Measurements from ENCODE around the gene STAB1. TPM values are rescaled to one million over a fixed set of nuclear protein-coding genes. Genes with fewer than 3 reads are reported as not detected.
"Not testable (repeated sequence)": the region's sequence is repeated elsewhere in the genome, so short reads cannot be mapped to it uniquely, and the experiment has no call there.

The STAB1 gene
- total RNA-seq, 2 experiments from 2014 or later = not detected

DNA sequence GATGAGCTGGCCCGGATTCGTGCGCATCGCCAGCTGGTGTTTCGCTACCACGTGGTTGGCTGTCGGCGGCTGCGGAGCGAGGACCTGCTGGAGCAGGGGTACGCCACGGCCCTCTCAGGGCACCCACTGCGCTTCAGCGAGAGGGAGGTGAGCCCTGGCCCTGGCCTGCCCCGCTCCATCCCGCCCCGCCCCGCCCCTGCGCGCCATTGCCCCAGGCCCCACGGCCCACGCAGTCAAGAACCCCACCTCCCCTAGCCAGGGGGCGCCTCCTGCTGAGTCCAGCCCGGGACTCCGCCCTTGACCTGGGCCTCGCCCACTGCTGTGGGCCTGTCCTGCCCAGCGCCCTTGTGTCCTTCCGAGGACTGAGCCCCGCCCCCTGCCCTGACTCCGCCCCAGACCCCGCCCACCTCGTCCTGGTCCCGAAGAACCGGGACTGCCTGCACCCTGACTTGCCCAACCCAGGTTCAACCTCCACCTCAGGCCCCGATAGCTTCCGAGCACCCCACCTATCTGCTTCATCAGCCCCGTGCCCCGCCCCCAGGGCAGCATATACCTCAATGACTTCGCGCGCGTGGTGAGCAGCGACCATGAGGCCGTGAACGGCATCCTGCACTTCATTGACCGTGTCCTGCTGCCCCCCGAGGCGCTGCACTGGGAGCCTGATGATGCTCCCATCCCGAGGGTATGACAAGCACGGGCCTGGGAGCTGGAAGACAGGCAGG is 23.7 kb downstream of the STAB1 start:
- ChIA-PET CTCF (interaction anchor here (1.1 kb wide), 1 partner anchor 33 kb away, joined by 4 read pairs; no protein-coding TSS in a partner anchor), POLR2A (interaction anchor here (0.5 kb wide), 1 partner anchor 72 kb away, joined by 5 read pairs; no protein-coding TSS in a partner anchor)

DNA sequence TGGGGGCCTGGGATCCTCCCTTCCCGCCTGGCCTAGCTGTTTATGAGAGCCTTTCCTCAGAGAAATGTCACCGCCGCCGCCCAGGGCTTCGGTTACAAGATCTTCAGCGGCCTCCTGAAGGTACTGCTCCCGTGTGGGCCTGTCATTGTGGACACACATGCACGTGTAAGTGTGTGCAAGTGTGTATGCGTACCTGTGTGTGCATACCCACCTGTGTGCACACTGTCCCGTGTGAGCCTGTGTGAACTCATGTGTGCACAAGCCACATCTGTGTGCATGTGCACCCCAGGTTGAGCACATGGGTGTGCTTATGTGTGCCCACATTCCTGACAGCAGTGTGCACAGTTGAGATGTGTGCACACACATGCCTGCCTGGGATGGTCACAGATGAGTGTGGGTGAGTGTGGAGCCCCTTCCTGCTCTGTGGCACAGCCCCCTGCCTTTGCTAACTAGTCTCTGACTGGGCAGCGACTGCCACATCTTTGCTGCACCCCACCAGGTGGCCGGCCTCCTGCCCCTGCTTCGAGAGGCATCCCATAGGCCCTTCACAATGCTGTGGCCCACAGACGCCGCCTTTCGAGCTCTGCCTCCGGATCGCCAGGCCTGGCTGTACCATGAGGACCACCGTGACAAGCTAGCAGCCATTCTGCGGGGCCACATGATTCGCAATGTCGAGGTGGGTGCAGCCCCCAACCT is 24.5 kb downstream of the STAB1 start:
- ChIA-PET CTCF (no interaction called here), POLR2A (no interaction called here)

- ChIA-PET POLR2A (no interaction called here), CTCF (no interaction called here)
Observed at GRCh38 chr3:52520141-52520667, 25.1 kb downstream of the STAB1 start.

GRCh38 chr3:52520716-52521487 is 25.8 kb downstream of the STAB1 start:
- CTCF ChIA-PET = no interaction called here
- POLR2A ChIA-PET = no interaction called here

GRCh38 chr3:52521488-52521824 is 26.3 kb downstream of the STAB1 start:
- ChIA-PET POLR2A (no interaction called here), CTCF (no interaction called here)

DNA sequence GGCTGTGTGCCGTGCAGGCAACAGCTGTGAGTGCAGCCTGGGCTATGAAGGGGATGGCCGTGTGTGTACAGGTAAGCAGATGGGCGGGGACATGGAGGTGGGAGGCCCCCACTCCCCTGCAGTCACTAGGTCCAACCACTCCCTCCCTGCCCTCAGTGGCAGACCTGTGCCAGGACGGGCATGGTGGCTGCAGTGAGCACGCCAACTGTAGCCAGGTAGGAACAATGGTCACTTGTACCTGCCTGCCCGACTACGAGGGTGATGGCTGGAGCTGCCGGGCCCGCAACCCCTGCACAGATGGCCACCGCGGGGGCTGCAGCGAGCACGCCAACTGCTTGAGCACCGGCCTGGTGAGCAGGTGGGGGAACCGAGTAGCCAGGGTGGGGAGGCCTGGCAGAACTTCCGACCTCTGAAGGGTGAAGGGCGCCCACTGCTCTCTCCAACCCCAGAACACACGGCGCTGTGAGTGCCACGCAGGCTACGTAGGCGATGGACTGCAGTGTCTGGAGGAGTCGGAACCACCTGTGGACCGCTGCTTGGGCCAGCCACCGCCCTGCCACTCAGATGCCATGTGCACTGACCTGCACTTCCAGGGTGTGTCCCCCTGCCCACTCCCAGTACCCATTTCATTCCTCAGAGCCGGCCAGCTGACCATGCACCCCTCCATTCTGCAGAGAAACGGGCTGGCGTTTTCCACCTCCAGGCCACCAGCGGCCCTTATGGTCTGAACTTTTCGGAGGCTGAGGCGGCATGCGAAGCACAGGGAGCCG is 26.9 kb downstream of the STAB1 start:
- ChIA-PET CTCF (no interaction called here), POLR2A (no interaction called here)

DNA sequence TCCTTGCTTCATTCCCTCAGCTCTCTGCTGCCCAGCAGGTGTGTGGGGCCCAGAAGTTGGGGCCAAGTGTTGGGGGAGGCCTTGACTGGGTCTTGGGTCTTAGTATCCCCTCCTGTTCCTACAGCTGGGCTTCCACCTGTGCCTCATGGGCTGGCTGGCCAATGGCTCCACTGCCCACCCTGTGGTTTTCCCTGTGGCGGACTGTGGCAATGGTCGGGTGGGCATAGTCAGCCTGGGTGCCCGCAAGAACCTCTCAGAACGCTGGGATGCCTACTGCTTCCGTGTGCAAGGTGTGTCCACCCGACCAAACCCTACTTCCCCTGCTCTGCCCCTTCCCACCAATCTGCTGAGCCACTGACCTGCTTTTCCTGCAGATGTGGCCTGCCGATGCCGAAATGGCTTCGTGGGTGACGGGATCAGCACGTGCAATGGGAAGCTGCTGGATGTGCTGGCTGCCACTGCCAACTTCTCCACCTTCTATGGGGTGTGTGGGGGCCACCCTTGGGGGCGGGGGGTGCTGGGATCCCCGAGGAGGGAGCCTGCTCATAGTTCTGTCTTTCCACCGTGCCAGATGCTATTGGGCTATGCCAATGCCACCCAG is 27.6 kb downstream of the STAB1 start:
- ChIA-PET CTCF (no interaction called here), POLR2A (no interaction called here)

GRCh38 chr3:52523386-52524257 is 28.5 kb downstream of the STAB1 start:
- ChIA-PET POLR2A (no interaction called here), CTCF (no interaction called here)

- ChIA-PET CTCF (no interaction called here), POLR2A (no interaction called here)
Observed at GRCh38 chr3:52524258-52524751, 29.2 kb downstream of the STAB1 start.

- CTCF ChIA-PET = interaction anchor here (0.9 kb wide), 1 partner anchor 44 kb away, joined by 3 read pairs; no protein-coding TSS in a partner anchor
- POLR2A ChIA-PET = no interaction called here
Observed at GRCh38 chr3:52524752-52525679, 29.9 kb downstream of the STAB1 start.

- CTCF ChIA-PET = interaction anchor here (0.9 kb wide), 1 partner anchor 45 kb away, joined by 3 read pairs; no protein-coding TSS in a partner anchor
Observed at GRCh38 chr3:52525680-52526561, 30.8 kb downstream of the STAB1 start.

DNA sequence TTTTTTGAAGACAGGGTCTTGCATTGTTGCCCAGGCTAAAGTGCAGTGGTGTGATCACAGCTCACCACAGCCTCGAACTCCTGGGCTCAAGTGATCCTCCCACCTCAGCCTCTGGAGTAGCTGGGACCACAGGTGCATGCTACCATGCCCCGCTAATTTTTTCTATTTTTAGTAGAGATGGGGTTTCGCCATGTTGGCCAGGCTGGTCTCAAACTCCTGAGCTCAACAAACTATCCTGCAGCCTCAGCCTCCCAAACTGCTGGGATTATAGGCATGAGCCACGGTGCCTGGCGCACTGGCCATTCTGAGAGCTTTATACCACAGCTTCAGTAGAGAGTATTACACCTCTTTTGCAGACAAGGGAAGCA is 31.5 kb downstream of the STAB1 start:
- CTCF ChIA-PET = not testable (repeated sequence)

More at GRCh38 chr3:52525680-52526561, 30.8 kb downstream of the STAB1 start:
- POLR2A ChIA-PET = interaction anchor here (1.1 kb wide), 1 partner anchor 10 kb away, joined by 3 read pairs; the partner anchor contains the start of gene UQCC5

GRCh38 chr3:52527039-52527731 is 32.0 kb downstream of the STAB1 start:
- ChIA-PET CTCF (interaction anchor here (0.6 kb wide), 1 partner anchor 102 kb away, joined by 3 read pairs; no protein-coding TSS in a partner anchor), POLR2A (interaction anchor here (1.1 kb wide), 1 partner anchor 9 kb away, joined by 3 read pairs; the partner anchor contains the start of gene UQCC5)

More for the DNA sequence above, 31.5 kb downstream of the STAB1 start:
- POLR2A ChIA-PET = interaction anchor here (1.1 kb wide), 1 partner anchor 9 kb away, joined by 3 read pairs; the partner anchor contains the start of gene UQCC5

DNA sequence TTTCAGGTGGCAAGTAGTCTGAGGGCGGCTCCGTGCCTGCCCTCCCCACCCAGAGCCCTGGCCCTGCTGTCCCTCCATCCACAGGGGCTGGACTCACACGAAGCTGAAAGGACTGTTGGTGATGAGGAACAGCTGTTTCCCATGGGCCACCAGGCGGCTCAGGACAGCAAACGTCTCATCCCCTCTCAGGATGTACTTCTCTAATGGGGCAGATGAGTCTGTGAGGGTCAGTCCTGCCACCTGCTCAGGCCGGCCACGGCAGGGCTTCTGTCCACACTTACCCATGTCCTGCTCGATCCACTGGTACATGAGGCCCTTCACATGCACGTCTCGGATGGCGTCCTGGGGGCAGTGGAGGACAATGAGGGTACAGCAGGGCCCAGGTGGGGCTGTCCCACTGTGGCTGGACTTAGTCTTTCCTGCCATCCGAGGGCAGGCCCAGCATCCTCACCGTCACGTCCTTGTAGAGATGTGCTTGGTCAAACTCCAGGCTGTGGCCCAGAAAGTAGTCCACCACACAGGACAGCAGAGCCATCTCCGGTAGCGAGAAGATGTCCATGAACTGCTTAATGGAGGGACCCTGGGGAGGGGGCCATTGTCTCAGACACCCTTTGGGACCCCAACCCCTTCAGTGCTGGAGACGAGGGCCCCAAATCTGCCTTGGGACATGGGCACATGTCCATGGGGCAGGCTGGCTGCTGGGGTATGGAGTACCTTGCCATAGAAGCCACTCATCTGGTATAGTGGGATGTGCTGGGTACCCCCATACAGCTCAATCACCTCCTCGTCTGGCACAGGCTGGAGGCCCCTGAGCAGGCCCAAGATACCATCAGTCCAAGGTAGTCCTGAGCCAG is 32.8 kb downstream of the STAB1 start:
- POLR2A ChIA-PET = no interaction called here
- CTCF ChIA-PET = interaction anchor here (0.6 kb wide), 1 partner anchor 103 kb away, joined by 3 read pairs; no protein-coding TSS in a partner anchor
